DND-41 (cell line): ENCODE data around the gene TRIM56.
"Not testable (repeated sequence)": the region's sequence is repeated elsewhere in the genome, so short reads cannot be mapped to it uniquely, and the experiment has no call there.

ENCODE experiments used
- CTCF ChIP-seq: IDR thresholded peaks from 2 replicates; pipeline ENCODE4 v1.5.1; 2012; ENCODE audit warnings: borderline replicate concordance, low read length, moderate library complexity, mild to moderate bottlenecking; ENCODE audit not compliant: poor library complexity, severe bottlenecking; ENCODE audit errors: extremely low read depth
- EZH2 ChIP-seq: IDR thresholded peaks from 3 replicates; pipeline ENCODE4 v1.6.1; 2012; ENCODE audit warnings: borderline replicate concordance, low read depth, mild to moderate bottlenecking, moderate library complexity, low read length, inconsistent platforms; ENCODE audit not compliant: severe bottlenecking

- TF ChIP-seq CTCF, EZH2: not testable (repeated sequence)
Observed at GRCh38 chr7:101071362-101072104, 13.7 kb upstream of the TRIM56 start.
